HG03159 (cell line): ENCODE measurements around the gene SOCS1.

Experiments used
- ATAC-seq: cut with Tn5 transposase; IDR thresholded peaks from one replicate; pipeline ENCODE4 v1.9.1; 2021; ENCODE audit warnings: mild to moderate bottlenecking, moderate library complexity; ENCODE audit not compliant: unreplicated experiment

SOCS1 gene

DNA sequence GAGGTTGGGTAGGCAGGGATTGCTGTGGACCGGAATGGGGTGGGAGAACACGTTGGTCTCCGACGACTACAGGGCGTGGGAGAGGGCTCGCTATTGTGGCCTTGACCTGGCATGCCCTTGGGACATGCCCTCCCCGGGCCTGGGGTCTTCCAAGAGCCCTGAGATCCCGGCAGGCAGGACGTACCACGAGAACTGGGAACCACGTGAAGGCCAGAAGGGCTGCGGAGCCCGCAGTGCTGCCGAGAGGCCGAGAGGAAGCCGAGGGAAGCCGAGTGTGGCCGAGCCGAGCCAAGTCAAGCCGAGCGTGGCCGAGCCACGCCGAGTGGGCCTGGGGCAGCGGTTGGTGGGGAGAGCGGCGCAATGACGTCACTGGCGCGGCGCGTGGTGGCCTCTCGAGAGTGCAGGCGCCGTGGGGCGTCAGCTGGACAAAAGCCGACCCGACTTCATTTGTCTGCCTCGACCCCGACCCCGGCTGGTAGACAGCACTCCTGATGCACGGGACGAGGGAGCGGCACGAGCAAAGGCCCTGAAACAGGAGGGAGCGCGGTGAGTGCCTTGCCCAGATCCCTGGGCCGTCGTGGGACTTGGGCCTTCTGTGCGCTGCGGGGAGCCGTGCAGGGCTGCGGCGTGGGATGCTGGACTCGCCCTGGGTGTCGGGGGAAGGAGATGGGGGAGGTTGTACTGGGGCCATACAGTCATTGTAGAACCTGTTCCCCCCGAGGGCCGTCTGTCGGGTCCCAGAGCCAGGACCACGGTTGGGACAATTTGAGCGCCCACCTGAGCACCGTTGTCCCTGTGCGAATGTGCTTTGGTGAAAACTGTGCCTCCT is 6.6 kb downstream of the SOCS1 start:
- ATAC-seq, result no peak

DNA sequence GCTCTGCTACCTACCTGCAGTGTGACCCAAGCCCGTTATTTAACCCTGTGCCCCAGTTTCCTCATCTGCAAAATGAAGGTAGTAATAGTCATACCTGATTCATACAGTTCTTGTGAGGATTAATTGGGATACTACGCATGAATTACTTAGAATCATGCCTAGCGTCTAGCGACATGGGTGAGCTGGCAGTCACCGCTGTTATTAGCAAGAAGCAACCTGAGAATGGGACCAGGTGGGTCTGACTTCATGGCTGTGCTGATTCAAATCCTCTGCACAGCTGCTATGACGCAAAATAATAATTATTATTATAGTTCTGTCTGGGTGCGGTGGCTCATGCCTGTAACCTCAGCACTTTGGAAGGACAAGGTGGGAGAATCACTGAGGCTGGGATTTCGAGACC is 7.9 kb downstream of the SOCS1 start:
- ATAC-seq, result no peak

DNA sequence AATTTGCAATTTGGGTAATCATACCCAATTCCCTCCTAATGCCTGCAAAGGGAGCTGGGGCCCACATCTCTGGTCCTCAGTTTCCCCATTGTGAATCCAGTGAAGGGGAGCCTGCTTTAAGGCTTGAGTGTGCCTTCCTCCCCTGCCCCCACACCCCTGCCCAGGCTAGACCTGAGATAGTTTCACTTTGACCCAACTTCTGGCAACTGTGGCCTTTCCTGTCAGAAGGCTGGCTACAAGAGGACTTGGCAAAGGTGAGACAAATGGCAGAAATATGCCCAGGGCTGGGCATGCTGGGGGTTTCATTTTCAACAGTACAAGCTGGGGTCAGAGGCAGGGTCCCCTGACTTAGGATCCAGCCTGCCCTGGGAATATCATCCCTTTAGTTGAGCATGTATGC is 10.0 kb downstream of the SOCS1 start:
- ATAC-seq, result no peak

DNA sequence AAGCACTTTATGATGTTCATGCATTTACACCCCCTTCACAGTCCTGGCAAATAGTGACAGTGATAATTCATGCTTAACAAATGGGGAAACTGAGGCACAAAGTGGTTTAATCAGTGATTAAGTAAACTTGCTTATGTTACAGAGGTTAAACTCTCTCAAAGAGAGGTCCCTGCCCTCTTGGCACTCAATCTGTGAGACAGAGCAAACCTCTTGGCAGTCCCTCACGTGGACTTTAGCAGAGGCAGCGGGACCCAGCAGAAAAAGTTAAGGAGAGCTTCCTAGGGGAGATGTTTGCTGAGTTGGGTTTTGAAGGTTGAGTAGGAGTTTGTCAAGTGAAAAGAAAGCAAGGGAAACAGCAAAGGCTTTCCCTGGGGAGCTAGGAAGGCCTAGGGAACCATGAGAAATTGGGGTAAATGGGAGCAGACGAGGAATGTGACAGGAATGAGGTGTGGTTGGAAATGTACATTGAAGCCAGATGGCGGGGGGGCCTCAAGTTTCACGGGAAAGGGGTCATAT is 10.7 kb downstream of the SOCS1 start:
- ATAC-seq, result no peak

DNA sequence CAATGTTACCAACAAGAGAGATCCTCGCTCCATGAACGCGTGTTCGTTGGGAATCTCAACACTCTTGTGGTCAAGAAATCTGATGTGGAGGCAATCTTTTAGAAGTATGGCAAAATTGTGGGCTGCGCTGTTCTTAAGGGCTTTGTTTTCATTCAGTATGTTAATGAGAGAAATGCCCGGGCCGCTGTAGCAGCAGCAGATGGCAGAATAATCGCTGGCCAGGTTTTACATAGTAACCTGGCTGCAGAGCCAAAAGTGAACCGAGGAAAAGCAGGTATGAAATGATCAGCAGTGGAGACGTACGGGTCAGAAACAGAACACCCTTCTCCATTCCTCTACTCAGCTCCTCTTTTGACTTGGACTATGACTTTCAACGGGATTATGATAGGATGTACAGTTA is 13.3 kb downstream of the SOCS1 start:
- no peak for ATAC-seq

DNA sequence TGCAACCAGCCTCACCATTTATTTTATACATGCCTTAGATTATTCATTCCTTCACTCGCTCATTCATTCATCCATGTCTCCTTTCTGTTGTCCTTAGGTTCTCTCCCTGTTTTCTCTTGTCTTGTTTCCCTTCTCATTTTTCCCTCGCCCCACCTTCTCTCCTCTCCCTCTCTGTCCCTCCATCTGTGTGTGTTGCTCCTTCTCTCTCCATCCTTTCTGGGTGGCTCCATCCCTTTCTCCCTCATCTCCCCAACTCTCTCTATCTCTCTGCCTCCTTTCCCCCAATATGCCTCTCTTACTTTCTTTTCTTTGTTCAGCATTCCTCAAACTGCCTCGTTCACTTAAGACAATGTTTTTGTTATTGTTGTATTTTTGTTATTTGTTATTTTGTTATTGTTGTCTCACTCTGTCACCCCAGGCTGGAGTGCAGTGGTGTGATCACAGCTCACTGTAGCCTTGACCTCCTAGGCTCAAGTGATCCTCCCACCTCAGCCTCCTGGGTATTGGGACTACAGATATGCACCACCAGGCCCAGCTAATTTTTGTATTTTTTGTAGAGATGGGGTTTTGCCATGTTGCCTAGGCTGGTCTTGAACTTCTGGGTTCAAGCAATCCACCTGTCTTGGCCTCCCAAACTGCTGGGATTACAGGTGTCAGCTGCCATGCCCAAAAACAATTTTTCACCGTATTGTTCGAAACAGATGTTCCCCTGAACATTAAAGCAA is 14.4 kb downstream of the SOCS1 start:
- ATAC-seq, result no peak

DNA sequence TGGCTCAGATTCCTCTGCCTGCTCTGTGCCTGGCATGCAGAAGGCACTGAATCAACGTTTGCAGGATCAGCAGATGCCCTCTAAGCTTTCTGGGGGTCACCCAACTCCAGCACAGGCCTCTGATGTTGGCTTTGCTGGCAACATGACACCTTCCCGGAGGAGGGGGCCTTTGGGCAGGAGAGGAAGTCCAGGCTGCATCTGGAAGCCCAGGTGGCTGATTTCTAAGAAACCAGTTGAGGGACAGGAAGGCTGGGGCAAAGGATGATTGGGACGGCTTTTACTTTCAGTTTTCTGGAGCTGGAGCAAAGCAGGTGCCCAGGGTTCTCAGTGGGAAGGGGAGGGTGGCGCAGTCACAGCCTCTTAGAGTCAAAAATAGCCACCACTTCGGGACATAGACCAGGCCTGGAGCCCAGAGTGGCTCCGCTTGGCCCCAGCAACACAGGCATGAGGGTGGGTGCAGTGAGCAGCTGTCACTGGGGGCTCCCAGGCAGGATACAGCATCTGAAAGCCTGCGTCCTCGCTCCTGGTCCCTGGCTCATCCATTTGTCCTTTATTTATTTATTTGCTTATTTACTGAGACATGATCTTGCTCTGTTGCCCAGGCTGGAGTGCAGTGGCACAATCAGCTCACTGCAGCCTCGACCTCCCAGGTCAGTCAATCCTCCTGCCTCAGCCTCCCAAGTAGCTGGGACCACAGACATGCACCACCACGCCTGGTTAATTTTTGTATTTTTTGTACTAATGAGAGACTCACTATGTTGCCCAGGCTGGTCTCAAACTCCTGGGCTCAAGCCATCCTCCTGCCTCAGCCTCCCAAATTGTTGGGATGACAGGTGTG is 15.1 kb downstream of the SOCS1 start:
- no peak for ATAC-seq

DNA sequence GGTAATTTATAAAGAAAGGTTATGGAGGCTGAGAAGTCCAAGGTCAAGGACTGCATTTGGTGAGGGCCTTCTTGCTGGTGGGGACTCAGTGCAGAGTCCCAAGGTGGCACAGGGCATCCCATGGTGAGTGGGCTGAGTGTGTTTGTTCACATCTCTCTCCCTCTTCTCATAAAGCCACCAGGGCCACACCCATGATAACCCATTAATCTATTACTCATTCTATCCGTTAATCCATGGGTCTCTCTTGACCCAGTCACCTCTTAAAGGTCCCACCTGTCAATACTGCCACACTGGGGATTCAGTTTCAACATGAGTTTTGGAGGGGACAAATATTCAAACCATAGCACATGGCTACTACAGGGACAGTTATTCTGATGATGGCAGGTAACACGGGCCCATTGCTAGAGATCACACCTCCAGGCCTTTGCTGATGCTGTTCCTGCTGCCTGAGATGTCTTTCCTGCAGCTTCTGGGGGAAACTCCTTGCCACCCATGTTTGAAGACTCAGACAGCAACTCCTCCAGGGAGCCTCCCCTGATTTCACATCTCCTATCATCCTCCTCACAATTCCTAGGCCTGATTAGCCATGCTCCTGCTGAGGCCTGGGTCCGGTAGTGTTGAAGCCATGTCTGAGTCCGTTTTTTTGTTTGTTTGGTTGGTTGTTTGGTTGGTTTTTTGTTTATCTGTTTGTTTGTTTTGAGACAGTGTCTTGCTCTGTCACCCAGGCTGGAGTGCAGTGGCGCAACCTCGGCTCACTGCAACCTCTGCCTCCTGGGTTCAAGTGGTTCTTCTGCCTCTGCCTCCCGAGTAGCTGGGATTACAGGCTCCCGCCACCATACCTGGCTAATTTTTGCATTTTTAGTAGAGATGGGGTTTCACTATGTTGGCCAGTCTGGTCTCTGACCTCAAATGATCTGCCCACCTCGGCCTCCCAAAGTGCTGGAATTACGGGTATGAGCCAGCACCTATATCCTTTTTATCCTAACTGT is 16.1 kb downstream of the SOCS1 start:
- no peak for ATAC-seq

DNA sequence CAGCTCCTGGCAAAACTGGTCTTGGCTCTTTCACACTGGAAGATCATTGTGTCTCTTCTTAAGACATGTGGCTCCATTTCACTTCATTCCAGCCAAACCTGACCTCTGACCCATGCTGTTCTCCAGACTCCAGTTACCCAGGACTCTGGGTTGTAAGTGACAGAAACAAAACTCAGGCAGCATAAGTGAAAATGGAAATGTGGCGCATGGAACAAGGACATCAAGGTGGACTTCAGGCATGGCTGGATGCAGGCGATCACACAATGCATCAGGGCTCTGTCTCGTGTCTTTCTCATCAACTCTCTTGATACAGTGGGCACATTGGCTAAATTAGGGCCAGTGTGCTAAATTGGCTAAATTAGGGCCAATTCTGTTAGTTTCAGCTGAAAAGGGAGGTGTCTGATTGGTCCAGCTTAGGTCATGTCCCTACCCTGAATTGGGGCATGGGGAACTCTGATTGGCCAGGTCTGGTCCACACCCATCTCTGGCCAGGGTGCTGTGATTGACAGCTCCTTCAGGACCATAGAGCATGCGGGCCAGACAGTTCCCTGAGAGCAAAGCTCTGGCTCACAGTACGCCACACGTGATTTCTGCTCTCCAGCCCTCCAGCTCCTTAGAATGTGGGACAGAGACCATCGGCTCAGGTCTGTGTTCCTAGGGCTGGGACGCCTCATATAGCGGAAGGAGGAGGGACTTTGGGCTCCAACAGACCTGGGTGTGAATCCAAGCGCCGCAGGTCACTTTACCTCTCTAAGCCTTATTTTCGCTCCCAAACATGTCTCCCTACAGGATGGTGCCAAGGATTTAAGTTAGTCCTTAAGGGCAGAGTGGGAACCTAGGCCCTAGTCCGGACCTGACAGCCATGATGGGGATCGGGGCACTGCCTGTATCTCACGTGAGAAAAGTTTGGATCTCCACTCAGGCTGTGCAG is 17.5 kb downstream of the SOCS1 start:
- ATAC-seq, result no peak

DNA sequence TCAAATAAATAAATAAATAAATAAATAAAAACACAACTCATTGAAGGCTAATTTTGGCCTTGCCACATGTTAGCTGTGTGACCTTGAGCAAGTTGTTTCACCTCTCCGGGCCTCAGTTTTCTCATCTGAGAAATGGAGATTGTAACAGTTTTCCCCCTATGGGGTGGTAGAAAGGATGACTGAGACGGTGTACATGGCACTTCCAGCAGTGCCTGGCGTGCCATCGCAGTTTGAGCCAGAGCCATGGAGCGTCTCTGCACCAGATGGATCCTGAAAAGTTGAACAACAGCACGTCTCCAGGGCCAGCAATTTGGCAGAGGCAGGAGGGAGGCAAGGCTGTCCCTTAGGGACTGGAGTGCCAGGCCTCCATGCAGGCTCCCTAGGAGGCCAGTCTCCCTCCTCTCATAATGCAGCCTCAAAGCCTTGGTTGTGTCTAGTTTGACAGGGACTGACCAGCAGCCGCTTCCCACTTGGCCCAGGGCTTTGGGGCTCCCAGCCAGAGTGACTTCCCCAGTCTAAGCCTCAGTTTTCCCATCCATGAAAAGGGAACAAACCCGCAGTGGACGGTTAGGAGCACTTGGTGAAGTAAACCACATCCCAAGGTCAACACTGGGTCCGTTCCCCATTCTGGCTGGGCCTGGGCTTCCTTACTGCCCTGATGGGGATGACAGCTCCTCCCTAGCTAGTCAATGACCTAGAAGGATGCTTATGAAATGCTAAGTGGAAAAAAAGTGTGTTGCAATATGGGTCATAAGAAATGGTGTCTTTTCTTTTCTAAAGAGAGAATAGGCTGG is 19.3 kb downstream of the SOCS1 start:
- no peak for ATAC-seq

DNA sequence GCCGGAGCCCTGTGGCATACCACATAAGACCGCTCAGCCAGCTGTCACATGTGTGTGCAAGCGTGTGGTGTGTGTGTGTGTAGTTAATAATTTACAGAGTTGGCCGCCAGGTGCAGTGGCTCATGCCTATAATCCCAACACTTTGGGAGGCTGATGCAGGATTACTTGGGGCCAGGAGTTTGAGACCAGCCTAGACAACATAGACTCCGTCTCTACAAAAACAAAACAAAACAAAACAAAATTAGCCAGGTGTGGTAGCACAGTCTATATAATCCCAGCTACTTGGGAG is 20.4 kb downstream of the SOCS1 start:
- no peak for ATAC-seq

DNA sequence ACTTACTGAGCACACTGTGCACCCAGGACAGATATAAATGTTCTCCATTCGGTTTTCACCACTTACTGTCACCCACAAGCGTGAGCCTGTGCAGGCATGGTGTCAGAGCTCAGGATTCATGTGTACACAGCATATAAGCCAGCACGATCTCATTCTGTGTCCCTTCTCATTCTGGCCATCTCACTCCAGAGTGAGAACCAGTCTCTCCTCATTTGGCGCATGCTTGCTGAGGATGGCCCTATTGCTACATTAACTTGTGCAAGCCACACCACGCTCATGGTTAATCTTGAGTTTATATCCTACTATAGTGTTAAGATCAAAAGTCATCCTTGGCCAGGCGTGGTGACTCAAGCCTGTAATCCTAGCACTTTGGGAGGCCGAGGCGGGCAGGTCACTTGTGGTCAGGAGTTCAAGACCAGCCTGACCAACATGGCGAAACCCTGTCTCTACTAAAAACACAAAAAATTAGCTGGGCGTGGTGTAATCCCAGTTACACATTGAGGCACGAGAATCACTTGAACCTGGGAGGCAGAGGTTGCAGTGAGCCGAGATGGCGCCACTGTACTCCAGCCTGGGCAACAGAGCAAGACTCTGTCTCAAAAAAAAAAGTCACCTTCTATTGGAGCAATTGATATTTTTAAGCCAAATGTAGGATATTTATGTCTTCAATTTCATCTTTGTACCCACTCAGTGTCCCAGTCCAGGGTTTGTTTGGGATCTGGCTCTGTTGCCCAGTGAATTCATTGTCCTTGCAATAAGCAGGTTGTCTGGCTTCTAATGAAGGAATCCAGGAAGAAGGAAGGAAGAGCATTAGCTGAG is 20.9 kb downstream of the SOCS1 start:
- ATAC-seq, result no peak

DNA sequence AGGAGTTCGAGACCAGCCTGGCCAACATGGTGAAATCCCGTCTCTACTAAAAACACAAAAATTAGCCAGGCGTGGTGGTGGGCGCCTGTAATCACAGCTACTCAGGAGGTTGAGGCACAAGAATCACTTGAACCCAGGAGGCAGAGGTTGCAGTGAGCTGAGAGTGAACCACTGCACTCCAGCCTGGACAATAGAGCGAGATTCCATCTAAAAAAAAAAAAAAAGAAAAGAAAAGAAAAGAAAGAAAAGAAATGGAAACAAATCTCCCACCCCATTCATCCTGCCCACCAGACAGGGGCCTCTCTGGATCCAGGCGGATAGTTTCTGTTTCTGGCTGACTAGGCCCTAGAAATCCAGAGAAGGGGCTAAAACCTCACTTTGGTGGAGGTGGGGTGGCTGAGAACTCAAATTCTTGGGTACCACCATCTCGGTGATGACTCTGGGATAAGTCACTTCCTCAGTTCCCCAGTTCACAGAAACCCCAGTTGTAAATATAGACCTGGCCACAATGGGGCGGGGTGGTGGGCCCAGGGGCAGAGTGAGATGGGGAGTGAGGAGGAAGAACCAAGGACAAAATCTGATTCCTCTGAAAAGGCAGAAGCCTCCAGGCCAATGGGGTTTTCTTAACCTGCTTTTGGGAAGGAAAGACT is 22.2 kb downstream of the SOCS1 start:
- ATAC-seq, result no peak

DNA sequence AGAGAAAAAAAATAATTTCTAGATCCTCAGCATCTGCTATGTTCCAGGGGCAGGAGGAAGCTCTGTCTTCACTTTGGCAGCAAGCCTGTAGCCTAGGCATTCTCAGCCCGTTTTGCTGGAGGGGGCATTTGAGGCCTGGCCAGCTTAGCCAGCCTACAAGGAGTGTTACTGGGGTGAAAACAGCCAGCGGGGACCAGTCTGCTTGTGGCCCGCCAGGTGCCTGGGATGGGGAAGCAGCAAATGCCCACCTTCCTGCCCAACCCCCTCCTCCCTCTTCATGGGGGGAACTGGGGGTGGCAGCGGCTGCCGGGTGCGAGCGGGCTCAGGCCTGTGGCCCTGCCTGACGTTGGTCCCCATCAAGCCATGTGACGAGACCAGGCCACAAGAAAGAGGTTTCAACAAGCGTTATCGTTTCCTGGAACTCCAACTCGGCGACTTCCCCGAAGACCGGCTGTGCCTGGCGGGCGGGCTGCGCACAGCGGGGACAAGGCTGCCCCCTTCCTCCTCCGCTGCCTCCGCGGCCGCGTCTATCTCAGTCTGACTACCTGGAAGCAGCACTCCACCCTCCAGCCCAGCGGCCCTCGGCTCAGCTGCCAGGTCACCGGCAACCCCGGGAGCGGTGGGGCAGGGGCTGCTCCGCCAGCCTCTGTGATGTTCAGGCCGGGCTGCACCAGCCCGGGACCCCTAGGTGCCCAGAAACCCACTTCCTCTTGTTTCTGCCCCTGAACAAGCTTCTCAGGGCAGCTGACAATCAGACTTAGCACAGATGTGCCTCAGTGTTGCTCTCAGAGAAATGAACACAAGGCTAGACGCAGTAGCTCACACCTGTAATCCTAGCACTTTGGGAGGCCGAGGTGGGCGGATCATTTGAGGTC is 22.9 kb downstream of the SOCS1 start:
- ATAC-seq, result peak; percentile 53

DNA sequence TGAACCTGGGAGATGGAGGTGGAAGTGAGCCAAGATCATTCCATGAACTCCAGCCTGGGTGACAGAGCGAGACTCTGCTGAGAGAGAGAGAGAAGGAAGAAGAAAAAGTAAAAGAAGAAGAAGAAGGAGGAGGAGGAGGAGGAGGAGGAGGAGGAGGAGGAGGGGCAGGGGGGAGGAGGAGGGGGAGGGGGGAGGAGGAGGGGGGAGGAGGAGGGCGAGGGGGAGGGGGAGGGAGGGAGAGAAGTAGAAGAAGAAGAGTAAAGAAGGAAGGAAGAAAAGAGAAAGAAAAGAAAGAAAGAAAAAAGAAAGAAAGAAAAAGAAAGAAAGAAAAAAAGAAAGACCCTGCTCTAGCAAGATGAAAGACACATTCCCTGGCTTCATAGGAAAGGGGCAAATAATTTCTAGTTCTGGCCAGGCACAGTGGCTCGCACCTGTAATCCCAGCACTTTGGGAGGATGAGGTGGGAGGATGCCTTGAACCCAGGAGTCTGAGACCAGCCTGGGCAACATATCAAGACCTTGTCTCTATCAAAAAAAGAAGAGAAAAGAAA is 23.6 kb downstream of the SOCS1 start:
- ATAC-seq, result no peak
